Mesenchymal stem cell (in vitro differentiated cells and primary cell): ENCODE results near the gene SEC24C.
"Not testable (repeated sequence)": the region's sequence is repeated elsewhere in the genome, so short reads cannot be mapped to it uniquely, and the experiment has no call there.

ENCODE experiments used
- DNase-seq: peaks from one replicate; pipeline ENCODE4 v3.0.0-alpha.2; 2013
- H2AFZ ChIP-seq: one replicate; pipeline ENCODE4 v1.6.1; 2013; ENCODE audit warnings: low read depth, mild to moderate bottlenecking, control low read depth, inconsistent platforms, low read length, moderate library complexity
- H2AK5ac ChIP-seq: 2 replicates; pipeline ENCODE4 v1.6.1; 2013; ENCODE audit warnings: low read length, moderate library complexity, mild to moderate bottlenecking, inconsistent platforms; ENCODE audit not compliant: severe bottlenecking
- H2BK120ac ChIP-seq: one replicate; pipeline ENCODE4 v1.6.1; 2013; ENCODE audit warnings: low read depth, mild to moderate bottlenecking, inconsistent platforms, low read length, moderate library complexity
- H2BK12ac ChIP-seq, 2 experiments: one replicate each; pipeline ENCODE4 v1.6.1; 2013; ENCODE audit warnings: inconsistent platforms in 2 of 2, low read length in 2 of 2, mild to moderate bottlenecking in 2 of 2, moderate library complexity in 2 of 2, control low read depth in 1 of 2
- H2BK15ac ChIP-seq: one replicate; pipeline ENCODE4 v1.6.1; 2013; ENCODE audit warnings: mild to moderate bottlenecking, low read depth, inconsistent platforms; ENCODE audit not compliant: poor library complexity, severe bottlenecking
- H2BK5ac ChIP-seq: 2 replicates; pipeline ENCODE4 v1.6.1; 2013; ENCODE audit warnings: low read depth, mild to moderate bottlenecking, low read length, control low read depth, inconsistent platforms; ENCODE audit not compliant: poor library complexity, severe bottlenecking
- H3K14ac ChIP-seq, 2 experiments: one replicate each; pipeline ENCODE4 v1.6.1; 2013; ENCODE audit warnings: inconsistent platforms in 2 of 2, low read length in 2 of 2, control low read depth in 1 of 2, mild to moderate bottlenecking in 1 of 2, moderate library complexity in 1 of 2
- H3K18ac ChIP-seq, 2 experiments: one replicate each; pipeline ENCODE4 v1.6.1; 2013; ENCODE audit warnings: inconsistent platforms in 2 of 2, low read length in 2 of 2, control low read depth in 1 of 2, low read depth in 1 of 2, mild to moderate bottlenecking in 1 of 2
- H3K23ac ChIP-seq, 2 experiments: one replicate each; pipeline ENCODE4 v1.6.1; 2013; ENCODE audit warnings: inconsistent platforms in 2 of 2, low read length in 2 of 2, mild to moderate bottlenecking in 2 of 2, moderate library complexity in 2 of 2, control low read depth in 1 of 2
- H3K27ac ChIP-seq: 2 replicates; pipeline ENCODE4 v1.5.1; 2013; ENCODE audit warnings: mild to moderate bottlenecking, moderate library complexity, low read length, control low read depth, inconsistent platforms; ENCODE audit not compliant: poor library complexity, severe bottlenecking
- H3K27me3 ChIP-seq, 2 experiments: 2 replicates each; pipeline versions ENCODE4 v1.6.1 to v1.7.0; 2013; ENCODE audit warnings: low read length in 2 of 2, mild to moderate bottlenecking in 2 of 2, moderate library complexity in 2 of 2, control low read depth in 1 of 2, inconsistent platforms in 1 of 2; ENCODE audit not compliant: control insufficient read depth in 1 of 2, insufficient read depth in 1 of 2
- H3K36me3 ChIP-seq, 2 experiments: 2 replicates each; pipeline versions ENCODE4 v1.6.1 to v1.7.0; 2013; ENCODE audit warnings: low read length in 2 of 2, control low read depth in 1 of 2, inconsistent platforms in 1 of 2, low read depth in 1 of 2, mild to moderate bottlenecking in 1 of 2; ENCODE audit not compliant: insufficient read depth in 2 of 2, control insufficient read depth in 1 of 2
- H3K4ac ChIP-seq, 2 experiments: one replicate each; pipeline ENCODE4 v1.6.1; 2013; ENCODE audit warnings: inconsistent platforms in 2 of 2, low read length in 2 of 2, mild to moderate bottlenecking in 2 of 2, moderate library complexity in 2 of 2, control low read depth in 1 of 2, low read depth in 1 of 2
- H3K4me1 ChIP-seq: 2 replicates; pipeline ENCODE4 v1.6.1; 2013; ENCODE audit warnings: low read depth, low read length, control low read depth; ENCODE audit not compliant: control insufficient read depth, insufficient read depth
- H3K4me2 ChIP-seq: 2 replicates; pipeline ENCODE4 v1.6.1; 2013; ENCODE audit warnings: low read length, mild to moderate bottlenecking, inconsistent platforms; ENCODE audit not compliant: poor library complexity, severe bottlenecking
- H3K4me3 ChIP-seq, 2 experiments: 2 replicates each; pipeline versions ENCODE4 v1.5.1 to v1.7.0; 2013; ENCODE audit warnings: low read length in 2 of 2, mild to moderate bottlenecking in 2 of 2, control low read depth in 1 of 2, low read depth in 1 of 2; ENCODE audit not compliant: insufficient read depth in 1 of 2
- H3K79me1 ChIP-seq: replicated peaks from 2 replicates; pipeline ENCODE4 v1.6.1; 2013; ENCODE audit warnings: mild to moderate bottlenecking, control low read depth, low read length, inconsistent platforms; ENCODE audit not compliant: poor library complexity, severe bottlenecking
- H3K9ac ChIP-seq: 2 replicates; pipeline ENCODE4 v1.7.0; 2013; ENCODE audit warnings: mild to moderate bottlenecking, low read length, moderate library complexity
- H3K9me3 ChIP-seq: 2 replicates; pipeline ENCODE4 v1.7.0; 2013; ENCODE audit warnings: mild to moderate bottlenecking, low read length; ENCODE audit not compliant: control insufficient read depth
- H4K8ac ChIP-seq: one replicate; pipeline ENCODE4 v1.6.1; 2013; ENCODE audit warnings: inconsistent platforms, mild to moderate bottlenecking, low read length, moderate library complexity
- H4K91ac ChIP-seq: one replicate; pipeline ENCODE4 v1.6.1; 2013; ENCODE audit warnings: mild to moderate bottlenecking, low read length, inconsistent platforms
- WGBS: methylation state at CpG from one replicate; pipeline ENCODE4 v1.1.7; 2013; ENCODE audit warnings: mixed read lengths; 5-methylcytosine and 5-hydroxymethylcytosine counted together

SEC24C gene

GRCh38 chr10:73793456-73793855 lies 49.3 kb downstream of the SEC24C start:
- Histone ChIP-seq H2BK12ac (no peak overlapping the region), H3K4me2 (no peak overlapping the region), H3K23ac (no peak overlapping the region), H3K4me3 (no peak overlapping the region), H3K27ac (no peak overlapping the region), H3K9ac (no peak overlapping the region), H4K8ac (no peak overlapping the region), H3K36me3 (peaks cover 89 to 95% of the 10 kb centered on the region in 2 experiments), H2BK120ac (no peak overlapping the region), H2BK5ac (no peak overlapping the region), H3K4me1 (no peaks in the 10 kb centered on the region), H2AFZ (no peak overlapping the region), H3K18ac (no peak overlapping the region), H2BK15ac (no peak overlapping the region), H4K91ac (no peak overlapping the region), H2AK5ac (no peak overlapping the region), H3K27me3 (no peaks in the 10 kb centered on the region), H3K14ac (no peak overlapping the region), H3K4ac (no peak overlapping the region), H3K79me1 (peaks cover 30% of the 10 kb centered on the region), H3K9me3 (no peaks in the 10 kb centered on the region)
- 97% methylated on average over 5 of the region's 5 CpGs for WGBS
- no peak for DNase-seq

- peaks cover 89 to 97% of the 10 kb centered on the region in 2 experiments for H3K36me3 ChIP-seq
- not testable (repeated sequence) for H3K9me3 ChIP-seq, H2BK120ac ChIP-seq, H4K8ac ChIP-seq, H3K18ac ChIP-seq, H3K27ac ChIP-seq, H3K4me3 ChIP-seq, H3K23ac ChIP-seq, H2AFZ ChIP-seq, H3K9ac ChIP-seq, H3K4ac ChIP-seq, H3K27me3 ChIP-seq, H3K14ac ChIP-seq, H2BK15ac ChIP-seq, H2BK12ac ChIP-seq, DNase-seq, H3K4me2 ChIP-seq, H3K4me1 ChIP-seq, H2BK5ac ChIP-seq, H2AK5ac ChIP-seq, H4K91ac ChIP-seq
- WGBS, result 98% methylated on average over 9 of the region's 10 CpGs
- peaks cover 18% of the 10 kb centered on the region for H3K79me1 ChIP-seq
These were observed 51.3 kb downstream of the SEC24C start for GRCh38 chr10:73795491-73795890.

- not testable (repeated sequence) for H3K27me3 ChIP-seq, DNase-seq, H3K4ac ChIP-seq, H2BK15ac ChIP-seq, H3K27ac ChIP-seq, H2BK120ac ChIP-seq, H2AFZ ChIP-seq, H2BK12ac ChIP-seq, H3K4me1 ChIP-seq, H4K8ac ChIP-seq, H4K91ac ChIP-seq, H3K23ac ChIP-seq, H3K14ac ChIP-seq, H3K9me3 ChIP-seq, H3K18ac ChIP-seq, H2BK5ac ChIP-seq, H2AK5ac ChIP-seq, H3K9ac ChIP-seq, H3K4me3 ChIP-seq, H3K4me2 ChIP-seq
- H3K36me3 ChIP-seq, result peaks cover 90 to 96% of the 10 kb centered on the region in 2 experiments
- peaks cover 15% of the 10 kb centered on the region for H3K79me1 ChIP-seq
- 99% methylated on average over 8 of the region's 8 CpGs for WGBS
These were observed 51.9 kb downstream of the SEC24C start for GRCh38 chr10:73796035-73796434.

- no peak overlapping the region for H3K4me2 ChIP-seq
- no peak overlapping the region for H2AFZ ChIP-seq
- H3K4ac ChIP-seq, result no peak overlapping the region
- H3K4me3 ChIP-seq, result no peak overlapping the region
- no peak overlapping the region for H3K14ac ChIP-seq
- no peak overlapping the region for H2BK120ac ChIP-seq
- H3K9ac ChIP-seq, result no peak overlapping the region
- peaks cover 88 to 96% of the 10 kb centered on the region in 2 experiments for H3K36me3 ChIP-seq
- H4K8ac ChIP-seq, result no peak overlapping the region
- no peak overlapping the region for H3K23ac ChIP-seq
- H3K27me3 ChIP-seq, result no peaks in the 10 kb centered on the region
- H3K4me1 ChIP-seq, result no peaks in the 10 kb centered on the region
- H2BK5ac ChIP-seq, result no peak overlapping the region
- no peak overlapping the region for H4K91ac ChIP-seq
- WGBS, result 86% methylated on average over 5 of the region's 5 CpGs
- H3K27ac ChIP-seq, result no peak overlapping the region
- H3K79me1 ChIP-seq, result peaks cover 13% of the 10 kb centered on the region
- H2BK15ac ChIP-seq, result no peak overlapping the region
- no peaks in the 10 kb centered on the region for H3K9me3 ChIP-seq
- H2AK5ac ChIP-seq, result no peak overlapping the region
- H2BK12ac ChIP-seq, result no peak overlapping the region
- no peak overlapping the region for H3K18ac ChIP-seq
- no peak for DNase-seq
These were observed 52.6 kb downstream of the SEC24C start for GRCh38 chr10:73796766-73797165.
